Measurements from ENCODE around the gene FOXN4.

Gene FOXN4

DNA sequence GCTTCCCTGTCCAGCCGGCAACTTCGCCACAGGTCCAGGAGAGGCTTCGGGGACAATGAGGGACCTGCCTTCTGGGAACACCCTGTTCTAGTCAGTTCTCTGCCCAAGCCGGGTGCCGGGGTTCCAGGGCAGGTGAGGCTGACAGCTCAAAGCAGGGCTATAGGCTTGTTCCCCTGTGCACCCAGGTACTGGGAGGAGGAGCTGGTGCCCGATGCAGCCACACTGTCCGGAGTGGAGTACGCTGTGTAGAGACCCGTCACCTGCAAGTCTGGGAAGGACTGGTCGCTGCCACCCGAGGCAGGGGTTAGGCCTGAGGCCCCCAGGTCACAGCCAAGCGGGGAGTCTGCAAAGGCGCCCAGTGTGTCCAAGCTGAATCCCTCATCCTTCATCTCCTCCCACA lies 29.6 kb downstream of the FOXN4 start:
- DNase-seq (ENCODE audit: low read depth) = no peak

DNA sequence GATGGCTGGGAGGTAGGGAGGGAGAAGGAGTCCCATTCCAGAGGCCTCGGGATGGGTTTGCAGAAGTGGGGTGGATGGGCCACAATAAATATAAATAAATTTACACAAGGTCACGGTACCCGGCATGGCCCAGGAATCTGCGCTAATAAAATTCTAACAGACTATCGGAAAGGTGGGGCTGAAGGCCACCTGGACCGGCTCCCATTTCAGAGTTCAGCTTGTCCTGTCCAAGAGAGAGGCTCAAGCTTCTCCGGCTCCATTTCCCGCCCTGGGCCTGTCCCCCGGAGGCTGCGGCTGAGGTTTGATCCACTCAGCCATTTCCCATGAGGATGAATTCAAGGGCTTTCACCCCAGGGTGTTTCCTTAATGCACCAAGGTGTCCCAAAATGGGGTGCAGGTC lies 30.2 kb downstream of the FOXN4 start:
- DNase-seq (ENCODE audit: low read depth) = no peak

DNA sequence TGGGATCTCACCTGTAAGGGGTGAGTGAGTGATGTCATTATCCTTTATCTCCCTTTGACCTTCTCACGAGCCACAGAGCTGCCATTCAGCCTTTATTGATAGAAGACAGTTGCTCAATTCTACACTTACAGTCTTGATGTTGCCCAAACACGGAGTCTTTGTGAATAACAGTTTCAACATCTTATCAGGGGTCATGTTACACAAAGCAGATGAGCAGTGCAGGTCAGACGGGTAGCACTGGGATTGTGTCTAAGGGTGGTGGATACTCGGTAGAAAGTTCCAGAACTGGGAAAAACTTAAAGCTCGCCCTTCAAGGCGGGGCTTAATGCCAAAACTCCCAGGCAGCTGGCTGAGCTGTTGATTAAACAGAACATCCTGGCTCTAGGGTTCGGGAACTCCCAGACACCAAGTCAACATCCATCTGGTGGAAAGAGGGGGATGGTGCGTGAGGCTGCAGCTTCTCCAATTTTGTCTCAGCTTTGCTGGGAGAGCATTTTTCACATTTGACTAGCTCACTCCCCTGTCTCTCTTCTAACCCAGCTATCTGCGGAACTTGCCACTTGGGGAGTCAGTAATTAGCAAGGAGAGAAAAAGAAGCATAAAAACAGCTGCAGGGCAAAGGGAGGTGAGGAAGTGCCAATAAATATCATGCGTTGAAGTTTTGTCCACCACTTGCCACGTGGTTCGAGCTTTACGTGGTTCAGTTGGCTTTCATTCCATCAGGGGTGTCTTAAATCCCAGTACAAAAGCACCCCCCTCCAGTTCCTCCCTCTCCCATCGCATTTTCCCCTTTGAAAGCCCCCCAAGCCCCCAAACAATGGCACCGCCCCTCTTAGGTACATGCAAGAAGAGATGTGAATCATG lies 31.0 kb downstream of the FOXN4 start:
- peak; percentile 88 for DNase-seq (ENCODE audit: low read depth)

DNA sequence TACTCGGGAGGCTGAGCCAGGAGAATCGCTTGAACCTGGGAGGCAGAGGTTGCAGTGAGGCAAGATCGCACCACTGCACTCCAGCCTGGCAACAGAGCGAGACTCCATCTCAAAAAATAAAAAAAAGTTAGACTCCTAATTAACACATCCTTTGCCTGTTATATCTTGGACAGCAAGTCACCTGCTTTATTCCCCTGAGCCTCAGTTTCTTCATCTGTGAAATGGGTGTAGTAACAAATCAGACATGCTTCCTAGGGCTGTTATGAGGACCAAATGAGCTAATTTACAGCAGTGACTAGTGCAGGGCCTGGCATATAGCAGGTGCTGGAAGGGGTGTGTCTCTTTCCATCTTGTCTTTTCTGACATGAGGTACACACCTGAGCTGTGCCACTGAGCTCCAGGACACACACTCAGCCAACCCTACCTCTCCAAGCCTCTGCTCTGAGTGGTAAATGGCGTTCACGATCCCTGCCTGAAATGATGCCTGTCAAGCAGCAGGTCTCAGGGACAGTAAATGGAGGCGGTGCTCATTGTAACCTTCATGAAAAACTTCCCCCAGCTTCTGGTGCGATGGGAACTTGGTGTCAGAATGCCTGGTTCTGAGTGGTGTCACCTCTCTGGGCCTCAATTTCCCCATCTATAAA lies 31.7 kb downstream of the FOXN4 start:
- no peak for DNase-seq (ENCODE audit: low read depth)

DNA sequence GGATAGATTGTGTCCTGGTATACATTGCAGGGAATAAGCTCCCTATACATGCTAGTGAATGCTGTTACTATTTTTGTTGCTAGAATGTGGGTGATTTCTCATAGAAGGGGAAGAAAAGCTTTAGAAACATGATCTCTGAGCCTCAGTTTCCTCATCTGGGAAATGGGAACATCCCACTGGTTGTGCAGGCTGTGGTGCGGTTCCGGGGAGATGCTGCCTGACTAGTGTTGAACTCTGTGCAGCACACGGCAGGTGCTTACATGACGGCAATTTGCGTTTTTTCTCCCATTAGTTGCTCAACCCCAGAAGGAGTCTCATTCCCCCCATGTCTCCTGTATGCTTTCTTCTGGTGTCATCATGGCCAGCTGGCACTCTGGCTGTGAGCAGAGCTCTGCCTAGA lies 32.9 kb downstream of the FOXN4 start:
- DNase-seq (ENCODE audit: low read depth) = no peak

DNA sequence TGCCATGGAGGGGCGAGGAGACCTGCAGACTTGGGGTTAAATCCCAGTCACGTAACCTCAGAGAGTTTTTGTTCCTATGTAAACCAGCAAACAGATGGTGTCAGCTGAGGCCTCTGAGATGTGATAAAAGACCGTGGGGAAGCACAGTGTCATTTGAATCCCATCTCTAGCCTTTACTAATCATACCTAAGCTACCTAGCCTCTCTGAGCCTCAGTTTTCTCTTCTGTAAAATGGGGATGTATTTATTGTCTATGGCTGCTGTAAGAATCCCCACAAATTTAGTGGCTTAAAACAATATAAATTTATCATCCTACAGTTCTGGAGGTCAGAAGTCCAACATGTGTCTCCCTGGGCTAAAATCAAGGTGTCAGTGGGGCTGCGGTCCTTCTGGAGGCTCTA lies 33.9 kb downstream of the FOXN4 start:
- no peak for DNase-seq (ENCODE audit: low read depth)

DNA sequence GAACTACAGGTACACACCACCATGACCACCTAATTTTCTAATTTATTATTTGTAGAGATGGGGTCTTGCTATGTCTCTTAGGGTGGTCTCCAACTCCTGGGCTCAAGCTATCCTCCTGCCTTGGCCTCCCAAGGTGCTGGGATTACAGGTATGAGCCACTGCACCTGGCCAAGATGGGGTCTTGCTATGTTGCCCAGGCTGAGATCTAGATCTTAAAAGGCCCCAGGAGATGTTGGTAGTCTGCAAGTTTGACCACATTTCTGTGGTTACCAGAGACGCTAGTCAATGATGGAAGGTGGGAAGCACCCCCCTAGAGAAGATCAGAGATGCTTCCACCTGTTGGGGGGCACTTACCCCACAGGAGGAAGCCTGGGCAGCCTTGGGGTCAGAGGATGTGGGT lies 34.7 kb downstream of the FOXN4 start:
- no peak for DNase-seq (ENCODE audit: low read depth)

DNA sequence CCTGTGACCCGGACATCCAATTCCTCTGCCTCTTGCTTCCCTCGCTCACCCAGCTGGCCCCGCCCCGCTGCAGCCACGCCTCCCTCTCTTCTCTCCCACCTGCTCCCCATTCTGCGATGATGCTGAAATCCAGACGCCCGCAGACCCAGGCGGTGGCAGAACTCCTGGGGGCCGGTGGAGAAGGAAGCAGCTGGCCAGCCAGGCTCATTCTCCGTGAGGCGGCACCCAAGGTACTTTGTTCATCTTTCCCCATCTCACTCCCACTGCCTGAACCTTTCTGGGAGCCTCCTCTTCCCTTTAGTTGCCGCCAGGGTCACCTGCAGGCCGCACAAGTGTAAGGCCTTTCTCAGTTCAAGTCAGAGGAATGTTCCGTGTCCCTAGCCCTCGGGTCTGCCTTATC lies 35.7 kb downstream of the FOXN4 start:
- no peak for DNase-seq (ENCODE audit: low read depth)

DNA sequence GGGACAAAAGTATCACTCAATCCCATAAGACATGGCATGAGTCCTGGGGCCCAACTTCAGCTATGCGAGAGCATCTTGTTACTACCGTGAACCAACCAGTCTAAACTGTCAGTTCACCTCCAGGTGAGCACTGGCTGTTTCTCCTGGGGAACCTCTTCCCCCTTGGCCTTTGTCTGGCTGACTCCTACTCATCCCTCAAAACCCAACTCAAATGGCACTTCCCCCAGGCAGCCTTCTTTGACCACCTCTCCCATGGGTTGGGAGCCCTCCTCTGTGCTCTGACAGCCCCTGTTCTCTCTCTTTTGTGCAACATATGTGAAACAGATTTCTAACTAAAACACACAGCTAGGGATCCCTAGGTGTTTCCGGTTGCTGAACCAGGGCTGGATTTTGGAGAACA lies 37.7 kb downstream of the FOXN4 start:
- no peak for DNase-seq (ENCODE audit: low read depth)

DNA sequence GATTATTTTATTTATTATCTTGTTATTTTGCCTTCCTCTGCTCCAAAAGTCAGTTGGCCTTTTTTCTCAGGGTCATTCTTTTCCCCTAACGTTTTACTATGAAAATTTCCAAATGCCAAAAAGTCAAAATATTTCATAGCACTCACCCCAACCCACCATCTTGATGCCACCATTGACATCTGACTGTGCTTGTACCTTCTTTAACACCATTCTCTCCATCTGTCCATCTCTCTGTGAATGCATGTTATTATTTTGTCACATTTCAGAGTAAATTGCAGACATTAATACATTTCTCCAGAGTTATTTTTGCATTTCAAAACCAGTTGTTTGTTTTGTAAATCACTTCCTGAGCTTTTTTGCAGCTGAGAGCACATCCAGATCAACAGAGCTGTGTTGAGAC lies 38.6 kb downstream of the FOXN4 start:
- no peak for DNase-seq (ENCODE audit: low read depth)

DNA sequence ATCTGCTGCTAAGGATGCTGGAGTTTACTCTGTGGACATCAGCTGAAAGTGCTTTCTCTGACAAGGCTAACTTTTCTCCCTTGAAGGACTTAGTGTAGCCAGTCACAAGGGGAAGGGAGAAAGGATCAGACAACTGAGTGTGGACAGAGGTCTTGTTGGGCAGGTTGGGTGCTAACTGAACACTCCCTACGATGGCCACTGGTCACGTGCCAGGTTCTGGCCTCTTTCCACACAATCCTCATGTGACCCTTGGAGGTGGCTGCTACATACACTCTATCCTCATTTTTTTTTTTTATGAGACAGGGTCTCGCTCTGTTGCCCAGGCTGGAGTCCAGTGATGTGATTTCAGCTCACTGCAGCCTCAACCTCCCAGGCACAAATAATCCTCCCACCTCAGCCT lies 39.7 kb downstream of the FOXN4 start:
- no peak for DNase-seq (ENCODE audit: low read depth)

DNA sequence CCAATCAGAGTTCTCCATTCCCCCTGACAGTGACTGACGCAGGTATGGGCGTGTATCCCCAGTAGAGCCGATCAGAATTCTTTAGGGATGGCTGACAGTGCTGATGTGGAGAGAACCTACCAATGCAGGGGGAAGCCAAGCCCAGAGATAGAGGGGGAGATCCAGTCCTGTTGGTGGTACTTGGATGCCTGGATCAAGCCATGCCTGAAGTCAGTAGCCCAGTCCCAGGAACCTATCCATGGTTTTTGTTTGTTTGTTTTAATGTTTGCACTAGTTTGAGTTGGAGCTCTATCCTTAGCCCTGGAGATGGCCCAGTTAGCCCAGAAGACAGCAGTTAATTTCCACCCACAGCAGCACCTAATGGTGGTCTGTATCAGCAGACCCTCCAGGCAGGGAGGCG lies 40.2 kb downstream of the FOXN4 start:
- DNase-seq (ENCODE audit: low read depth) = no peak

DNA sequence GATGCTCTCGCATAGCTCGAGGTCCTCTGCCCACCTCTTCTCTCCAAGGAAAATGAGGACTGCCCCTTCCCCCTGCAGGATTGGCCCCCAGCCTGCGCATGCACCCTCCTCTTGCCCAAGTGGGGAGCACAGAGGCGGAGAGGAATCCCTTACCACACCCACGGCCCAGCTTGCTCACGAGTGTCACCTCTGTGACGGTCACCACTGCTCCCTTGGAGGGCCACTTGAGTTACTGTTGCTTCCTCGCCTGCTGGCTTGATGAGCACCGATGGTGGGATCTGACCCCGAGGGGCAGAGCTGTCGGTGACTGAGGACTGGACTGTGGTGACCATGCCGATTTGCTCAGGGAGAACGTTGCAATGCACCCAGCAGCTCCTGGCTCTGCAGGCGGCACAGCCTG lies 41.7 kb downstream of the FOXN4 start:
- no peak for DNase-seq (ENCODE audit: low read depth)

DNA sequence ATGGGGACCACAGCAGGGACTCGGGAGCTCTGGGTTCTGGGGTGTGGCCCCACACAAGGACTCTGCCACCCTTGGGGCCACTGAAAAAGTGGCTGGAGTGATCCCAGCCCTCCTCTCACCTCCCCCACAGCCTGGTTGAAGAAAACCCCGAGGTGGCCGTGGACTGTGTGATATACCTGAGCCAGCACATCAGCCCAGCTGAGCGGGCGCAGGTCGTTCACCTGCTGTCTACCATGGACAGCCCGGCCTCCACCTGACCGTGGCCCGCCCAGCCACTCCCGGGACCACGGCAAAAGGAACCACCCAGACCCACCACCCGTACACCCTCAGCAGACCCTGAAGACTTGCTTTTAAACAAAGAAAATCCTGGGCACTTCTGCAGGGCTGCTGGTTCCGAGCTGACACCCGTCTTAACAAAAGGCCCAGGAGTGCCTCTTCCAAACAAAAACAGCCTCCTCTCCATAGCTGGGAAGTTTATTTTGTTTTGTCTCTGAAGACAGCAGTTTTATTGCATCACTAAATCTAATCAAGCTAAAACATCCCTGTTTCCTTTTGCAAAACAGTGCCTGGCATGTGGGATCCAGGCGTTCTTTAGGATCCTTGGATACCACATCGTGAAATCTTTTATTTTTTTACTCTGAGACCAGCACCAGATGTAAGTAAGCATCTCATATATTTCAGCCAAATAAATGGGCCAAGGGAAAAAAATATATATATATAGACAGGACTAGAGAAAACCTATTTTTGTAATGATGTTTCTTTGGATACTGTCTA lies 42.8 kb downstream of the FOXN4 start:
- DNase-seq (ENCODE audit: low read depth) = no peak

DNA sequence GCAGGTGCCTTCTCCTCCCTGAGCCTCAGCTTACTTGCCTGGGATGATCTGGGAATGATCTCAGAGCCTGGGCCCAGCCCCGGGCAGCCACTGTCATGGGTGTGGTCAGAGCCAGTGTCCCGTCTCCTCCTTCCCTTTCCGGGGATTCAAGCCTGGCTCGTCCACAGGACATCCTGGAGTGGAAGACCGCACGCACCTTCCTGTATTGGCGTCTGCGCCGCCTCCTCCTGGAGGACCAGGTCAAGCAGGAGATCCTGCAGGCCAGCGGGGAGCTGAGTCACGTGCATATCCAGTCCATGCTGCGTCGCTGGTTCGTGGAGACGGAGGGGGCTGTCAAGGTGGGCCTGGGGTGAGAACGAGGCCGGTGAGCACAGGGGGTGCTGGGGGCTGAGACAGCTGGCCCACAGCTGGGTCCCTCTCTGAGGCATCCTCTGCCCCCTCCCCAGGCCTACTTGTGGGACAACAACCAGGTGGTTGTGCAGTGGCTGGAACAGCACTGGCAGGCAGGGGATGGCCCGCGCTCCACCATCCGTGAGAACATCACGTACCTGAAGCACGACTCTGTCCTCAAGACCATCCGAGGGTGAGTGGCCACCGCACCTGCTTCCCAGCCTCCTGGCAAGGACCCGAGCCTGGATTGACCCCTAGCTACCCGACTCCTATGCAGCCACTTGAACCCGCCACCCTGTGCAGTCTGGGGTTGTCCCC lies 44.0 kb downstream of the FOXN4 start:
- no peak for DNase-seq (ENCODE audit: low read depth)

DNA sequence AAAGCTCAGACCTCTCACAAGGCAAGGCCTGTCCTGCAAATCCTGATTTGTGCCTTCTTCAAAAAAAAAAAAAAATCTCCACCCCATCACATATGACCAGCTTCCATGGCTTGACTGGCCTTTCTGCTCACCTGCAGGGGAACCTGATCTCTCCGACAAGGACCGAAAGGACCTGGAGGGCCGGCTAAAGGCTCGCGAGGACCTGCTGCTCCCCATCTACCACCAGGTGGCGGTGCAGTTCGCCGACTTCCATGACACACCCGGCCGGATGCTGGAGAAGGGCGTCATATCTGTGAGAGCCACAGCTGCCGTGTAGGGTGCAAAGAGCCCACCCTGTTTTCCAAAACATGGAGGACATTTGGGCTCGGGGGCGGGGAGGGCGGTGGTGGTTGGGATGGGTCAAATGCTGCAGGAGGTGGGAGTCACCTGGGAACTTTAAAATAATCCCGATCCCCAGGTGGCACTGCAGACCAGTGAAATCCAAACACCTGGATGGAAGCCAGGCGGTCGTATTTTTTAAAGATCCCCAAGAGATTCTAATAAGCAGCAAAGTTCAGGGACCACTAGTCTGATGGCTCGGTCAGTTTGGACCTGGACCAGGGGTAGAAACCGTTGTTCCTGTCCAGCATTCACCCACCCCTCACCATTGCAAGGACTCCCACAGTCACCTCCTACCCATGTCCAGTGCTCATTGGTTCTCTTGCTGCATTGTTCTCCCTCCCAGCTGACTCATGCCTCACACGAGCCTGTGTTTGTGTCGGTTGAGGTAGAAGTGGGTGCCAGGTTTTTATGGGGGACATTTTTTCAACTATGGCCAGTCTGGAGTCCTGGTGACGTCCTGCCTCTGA lies 44.8 kb downstream of the FOXN4 start:
- DNase-seq (ENCODE audit: low read depth) = peak; percentile 36

DNA sequence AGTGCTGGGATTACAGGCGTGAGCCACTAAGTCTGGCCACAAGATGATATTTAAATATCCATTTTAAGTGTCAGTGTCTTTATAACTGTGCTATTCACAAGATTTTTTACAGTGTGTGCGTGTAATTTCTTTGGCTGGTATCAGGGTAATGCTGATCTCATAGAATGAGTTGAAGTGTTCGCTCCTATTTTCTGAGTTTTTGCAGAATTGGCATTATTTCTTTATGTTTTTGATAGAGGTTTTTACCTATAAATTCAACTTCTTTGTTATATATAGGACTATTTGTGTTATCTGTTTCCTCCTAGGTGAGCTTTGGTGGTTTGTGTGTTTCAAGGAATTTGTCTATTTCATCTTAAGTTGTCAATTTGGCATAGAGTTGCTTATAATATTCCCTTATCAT lies 45.6 kb downstream of the FOXN4 start:
- no peak for DNase-seq (ENCODE audit: low read depth)

DNA sequence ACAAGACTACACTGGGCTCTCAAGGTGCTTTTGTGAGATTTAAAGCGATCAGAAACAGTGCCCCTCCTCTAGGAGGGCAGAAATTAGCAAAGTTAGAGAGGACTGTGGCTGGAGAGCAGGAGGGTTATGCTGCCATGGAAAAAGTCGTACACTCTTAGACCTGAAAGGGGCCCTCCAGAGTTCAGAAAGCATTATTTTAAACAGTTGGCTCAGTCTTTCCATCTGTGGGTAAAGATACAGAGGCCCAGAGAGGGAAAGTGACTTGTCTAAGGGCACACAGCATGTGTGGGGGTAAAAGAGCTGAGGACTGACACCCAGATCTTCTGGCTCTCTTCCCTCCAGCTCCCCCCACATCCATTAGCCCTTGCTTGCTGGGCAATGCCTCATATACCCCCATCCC lies 47.1 kb downstream of the FOXN4 start:
- DNase-seq (ENCODE audit: low read depth) = no peak

DNA sequence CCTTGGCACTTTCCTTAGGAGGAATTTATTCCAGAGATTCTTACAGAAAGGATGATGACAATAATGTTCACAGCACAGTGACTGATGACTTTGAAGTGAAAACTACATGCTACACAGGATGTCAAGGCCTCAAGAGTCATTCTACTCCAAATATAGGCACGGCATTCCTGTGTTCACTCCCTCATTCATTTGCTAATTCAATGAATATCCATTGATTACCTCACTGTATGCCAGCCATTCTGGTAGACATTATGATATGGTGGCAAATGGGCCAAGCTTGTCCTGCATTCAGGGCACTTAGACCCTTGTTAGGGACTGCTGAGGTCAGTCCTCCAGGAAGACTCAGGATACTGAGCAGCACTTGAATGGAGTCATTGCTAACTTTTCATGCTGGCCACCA lies 48.0 kb downstream of the FOXN4 start:
- no peak for DNase-seq (ENCODE audit: low read depth)

DNA sequence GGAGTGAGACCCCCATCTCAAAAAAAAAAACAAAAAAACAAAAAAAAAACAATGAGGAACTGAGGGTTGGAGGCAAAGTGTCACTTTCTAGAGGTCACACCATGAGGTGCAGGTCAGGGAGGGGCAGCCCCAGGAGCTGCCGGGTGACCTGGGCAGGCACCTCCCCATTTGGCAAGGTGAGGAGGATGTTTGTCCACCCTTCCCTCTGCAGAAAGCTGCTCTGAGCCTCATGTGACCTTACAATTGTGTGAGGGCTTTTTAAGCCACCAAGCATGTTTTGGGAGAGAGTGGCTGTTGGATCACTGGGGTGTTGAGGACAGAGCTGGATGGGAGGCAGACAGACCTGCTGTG lies 49.6 kb downstream of the FOXN4 start:
- no peak for DNase-seq (ENCODE audit: low read depth)
